GM23338 (cell line): Measurements from ENCODE around the gene KIF6. TPM values are rescaled to one million over a fixed set of nuclear protein-coding genes. Genes with fewer than 3 reads are reported as not detected.

Experiments
- ATAC-seq: fragments of 200-7000 bp; cut with Tn5 transposase; 3 replicates; pipeline ENCODE4 v1.9.1; 2020
- DNase-seq: peaks from one replicate; pipeline ENCODE4 v3.0.0-alpha.2; 2015; ENCODE audit warnings: low spot score
- H2AFZ ChIP-seq: fragments of 200-600 bp; sonication (generic); 2 replicates; pipeline ENCODE4 v1.8.0; 2016; ENCODE audit warnings: antibody characterized with exemption, mild to moderate bottlenecking, moderate library complexity
- H3F3A ChIP-seq: fragments of 200-600 bp; sonication (generic); replicated peaks from 2 replicates; pipeline ENCODE4 v1.8.0; 2017; ENCODE audit warnings: antibody characterized with exemption, mixed run types, low read depth
- H3K27ac ChIP-seq: fragments of 200-600 bp; sonication (generic); 2 replicates; pipeline ENCODE4 v1.6.1; 2016; ENCODE audit warnings: low read depth
- H3K27me3 ChIP-seq: fragments of 200-600 bp; sonication (generic); 2 replicates; pipeline ENCODE4 v1.8.0; 2016; ENCODE audit warnings: mild to moderate bottlenecking, mixed run types, moderate library complexity; ENCODE audit not compliant: insufficient read depth
- H3K36me3 ChIP-seq: fragments of 200-600 bp; sonication (generic); 2 replicates; pipeline ENCODE4 v1.8.0; 2016; ENCODE audit warnings: mild to moderate bottlenecking; ENCODE audit not compliant: insufficient read depth
- H3K4me1 ChIP-seq: fragments of 200-600 bp; sonication (generic); 2 replicates; pipeline ENCODE4 v1.8.0; 2016; ENCODE audit warnings: mild to moderate bottlenecking, moderate library complexity; ENCODE audit not compliant: insufficient read depth
- H3K4me2 ChIP-seq: fragments of 200-600 bp; sonication (generic); 2 replicates; pipeline ENCODE4 v1.7.1; 2017; ENCODE audit warnings: mixed run types
- H3K4me3 ChIP-seq: fragments of 200-600 bp; sonication (generic); 2 replicates; pipeline ENCODE4 v1.6.1; 2016; ENCODE audit warnings: mixed run types
- H3K79me2 ChIP-seq: fragments of 200-600 bp; sonication (generic); replicated peaks from 2 replicates; pipeline ENCODE4 v1.8.0; 2017; ENCODE audit warnings: mild to moderate bottlenecking; ENCODE audit not compliant: insufficient read depth
- H3K9me2 ChIP-seq: fragments of 200-600 bp; sonication (generic); 2 replicates; pipeline ENCODE4 v1.8.0; 2017; ENCODE audit not compliant: insufficient read depth
- H4K20me1 ChIP-seq: fragments of 200-600 bp; sonication (generic); replicated peaks from 2 replicates; pipeline ENCODE4 v1.8.0; 2017; ENCODE audit warnings: mild to moderate bottlenecking; ENCODE audit not compliant: insufficient read depth
- H3K27ac Mint-ChIP-seq: 2 replicates; pipeline ENCODE4 v1.8.0; 2020; ENCODE audit warnings: inconsistent platforms, mild to moderate bottlenecking, moderate library complexity, mixed read lengths
- H3K27me3 Mint-ChIP-seq: 3 replicates; pipeline ENCODE4 v1.8.0; 2022; ENCODE audit warnings: low read depth, mild to moderate bottlenecking, moderate library complexity, mixed read lengths, inconsistent platforms; ENCODE audit not compliant: insufficient read depth, poor library complexity
- H3K36me3 Mint-ChIP-seq: 3 replicates; pipeline ENCODE4 v1.8.0; 2021; ENCODE audit warnings: low read depth, mild to moderate bottlenecking, inconsistent platforms, moderate library complexity, mixed read lengths
- H3K4me1 Mint-ChIP-seq: 3 replicates; pipeline ENCODE4 v1.8.0; 2020; ENCODE audit warnings: mild to moderate bottlenecking, inconsistent platforms, mixed read lengths
- H3K4me3 Mint-ChIP-seq: 3 replicates; pipeline ENCODE4 v1.8.0; 2021; ENCODE audit warnings: moderate library complexity, mild to moderate bottlenecking, inconsistent platforms, mixed read lengths
- H3K9me3 Mint-ChIP-seq: 3 replicates; pipeline ENCODE4 v1.8.0; 2020; ENCODE audit warnings: moderate library complexity, mild to moderate bottlenecking, inconsistent platforms, mixed read lengths
- CREB1 ChIP-seq: fragments of 250-450 bp; sonication (Bioruptor Pico); IDR thresholded peaks from 2 replicates; pipeline ENCODE4 v1.5.0; 2020; ENCODE audit warnings: low read depth, mild to moderate bottlenecking, moderate library complexity
- EZH2 ChIP-seq: fragments of 200-600 bp; sonication (generic); IDR thresholded peaks from one replicate; pipeline ENCODE4 v1.8.0; 2017; ENCODE audit warnings: antibody characterized with exemption, mild to moderate bottlenecking, low read depth; ENCODE audit not compliant: unreplicated experiment
- EZH2phosphoT487 ChIP-seq: fragments of 200-600 bp; sonication (generic); IDR thresholded peaks from one replicate; pipeline ENCODE4 v1.8.1; 2018; ENCODE audit warnings: antibody characterized with exemption; ENCODE audit not compliant: unreplicated experiment
- JUNB ChIP-seq: IDR thresholded peaks from one replicate; pipeline ENCODE4 v1.6.1; 2016; ENCODE audit warnings: antibody characterized with exemption; ENCODE audit not compliant: unreplicated experiment
- NANOG ChIP-seq: IDR thresholded peaks from 2 replicates; pipeline ENCODE4 v1.6.1; 2016; ENCODE audit warnings: antibody characterized with exemption, borderline replicate concordance
- POLR2AphosphoS5 ChIP-seq: IDR thresholded peaks from 2 replicates; pipeline ENCODE4 v1.6.1; 2016; ENCODE audit warnings: antibody characterized with exemption, low read depth
- STAT1 ChIP-seq: IDR thresholded peaks from one replicate; pipeline ENCODE4 v1.6.1; 2016; ENCODE audit warnings: antibody characterized with exemption; ENCODE audit not compliant: unreplicated experiment
- ZNF114 ChIP-seq: fragments of 250-450 bp; sonication (Bioruptor Pico); IDR thresholded peaks from 2 replicates; pipeline ENCODE4 v1.5.0; 2020; ENCODE audit warnings: mild to moderate bottlenecking, moderate library complexity
- ZNF331 ChIP-seq: fragments of 250-450 bp; sonication (Bioruptor Pico); IDR thresholded peaks from 2 replicates; pipeline ENCODE4 v1.5.0; 2020; ENCODE audit warnings: low read depth, mild to moderate bottlenecking, moderate library complexity
- polyA plus RNA-seq: library from polyadenylated mRNA; unstranded; fragments of >200 nt; fragmentation: Nextera tagmentation; extraction: Ambion mirVana; gene quantifications from 2 replicates; pipeline ENCODE4 v1.2.1, GENCODE V29; 2016
- total RNA-seq: library from RNA; depleted of rRNA; stranded (reverse); fragments of >200 nt; shearing (Covaris generic); gene quantifications from 2 replicates; pipeline ENCODE4 v1.2.3, GENCODE V29; 2014
- TF ChIP-seq, protein P1 (sequence below): IDR thresholded peaks from 2 replicates; pipeline ENCODE4 v1.6.1; 2016; ENCODE audit warnings: antibody characterized with exemption
- TF ChIP-seq, protein P2 (sequence below), 2 experiments: fragments of 200-600 bp in 1 of 2; sonication (generic) in 1 of 2; conservative IDR thresholded peaks; 2 replicates each; pipeline versions ENCODE4 v1.5.1 to v1.6.1; 2016 to 2017; ENCODE audit warnings: antibody characterized with exemption in 2 of 2, low read depth in 2 of 2, mild to moderate bottlenecking in 2 of 2, moderate library complexity in 1 of 2
- TF ChIP-seq, protein P3 (sequence below): IDR thresholded peaks from one replicate; pipeline ENCODE4 v1.6.1; 2018; ENCODE audit warnings: antibody characterized with exemption; ENCODE audit not compliant: unreplicated experiment
- TF ChIP-seq, protein P4 (sequence below): fragments of 250-450 bp; sonication (Bioruptor Pico); IDR thresholded peaks from 2 replicates; pipeline ENCODE4 v1.5.0; 2020; ENCODE audit warnings: mild to moderate bottlenecking, moderate library complexity

The KIF6 gene
- total and polyA plus RNA-seq, 2 experiments from 2014 or later, result 0.87 to 1.7 TPM

DNA sequence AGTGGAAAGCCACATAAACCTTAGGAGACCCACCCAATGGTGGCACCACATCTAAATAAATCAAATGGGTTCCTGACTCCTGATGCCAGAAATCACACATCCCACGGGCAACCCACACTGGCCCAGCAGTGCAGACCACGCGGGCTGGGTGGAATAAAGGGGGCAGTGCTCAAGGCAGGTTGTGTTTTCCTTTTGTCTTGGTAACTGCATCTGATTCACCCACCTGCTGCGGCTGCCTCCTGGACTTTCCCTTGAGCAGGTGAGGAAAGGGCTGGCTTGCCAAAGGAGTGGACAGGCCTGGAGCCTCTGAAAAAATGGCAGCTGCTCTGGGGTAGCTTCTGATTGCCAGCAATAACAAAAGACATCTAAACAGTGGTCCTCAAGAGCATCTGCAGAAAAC is 283.2 kb downstream of the KIF6 start:
- Histone ChIP-seq H3K27ac (no peak overlapping the region), H3K4me2 (no peak overlapping the region), H4K20me1 (no peaks in the 10 kb centered on the region), H3K36me3 (no peaks in the 10 kb centered on the region), H3K4me1 (no peaks in the 10 kb centered on the region; the same call in none of the 2 replicates), H3K4me3 (no peak overlapping the region), H3K27me3 (no peaks in the 10 kb centered on the region), H3K9me2 (peaks cover 16% of the 10 kb centered on the region; the same call in 1 of the 2 replicates), H2AFZ (no peak overlapping the region), H3K79me2 (no peaks in the 10 kb centered on the region), H3F3A (no peaks in the 10 kb centered on the region)
- Mint-ChIP-seq H3K27ac (no peak overlapping the region), H3K4me3 (no peak overlapping the region), H3K36me3 (no peaks in the 10 kb centered on the region), H3K27me3 (peaks cover 6% of the 10 kb centered on the region), H3K4me1 (peaks cover 6% of the 10 kb centered on the region; the same call in 2 of the 3 replicates), H3K9me3 (no peaks in the 10 kb centered on the region; the same call in 2 of the 3 replicates)
- TF ChIP-seq, protein P1, sequence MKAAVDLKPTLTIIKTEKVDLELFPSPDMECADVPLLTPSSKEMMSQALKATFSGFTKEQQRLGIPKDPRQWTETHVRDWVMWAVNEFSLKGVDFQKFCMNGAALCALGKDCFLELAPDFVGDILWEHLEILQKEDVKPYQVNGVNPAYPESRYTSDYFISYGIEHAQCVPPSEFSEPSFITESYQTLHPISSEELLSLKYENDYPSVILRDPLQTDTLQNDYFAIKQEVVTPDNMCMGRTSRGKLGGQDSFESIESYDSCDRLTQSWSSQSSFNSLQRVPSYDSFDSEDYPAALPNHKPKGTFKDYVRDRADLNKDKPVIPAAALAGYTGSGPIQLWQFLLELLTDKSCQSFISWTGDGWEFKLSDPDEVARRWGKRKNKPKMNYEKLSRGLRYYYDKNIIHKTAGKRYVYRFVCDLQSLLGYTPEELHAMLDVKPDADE, result no peak
- TF ChIP-seq POLR2AphosphoS5 (no peak), STAT1 (no peak), EZH2phosphoT487 (no peak), EZH2 (no peak), ZNF331 (CRISPR knock-in tag) (no peak), CREB1 (CRISPR knock-in tag) (no peak), NANOG (no peak), ZNF114 (CRISPR knock-in tag) (no peak), JUNB (no peak)
- TF ChIP-seq, protein P2, sequence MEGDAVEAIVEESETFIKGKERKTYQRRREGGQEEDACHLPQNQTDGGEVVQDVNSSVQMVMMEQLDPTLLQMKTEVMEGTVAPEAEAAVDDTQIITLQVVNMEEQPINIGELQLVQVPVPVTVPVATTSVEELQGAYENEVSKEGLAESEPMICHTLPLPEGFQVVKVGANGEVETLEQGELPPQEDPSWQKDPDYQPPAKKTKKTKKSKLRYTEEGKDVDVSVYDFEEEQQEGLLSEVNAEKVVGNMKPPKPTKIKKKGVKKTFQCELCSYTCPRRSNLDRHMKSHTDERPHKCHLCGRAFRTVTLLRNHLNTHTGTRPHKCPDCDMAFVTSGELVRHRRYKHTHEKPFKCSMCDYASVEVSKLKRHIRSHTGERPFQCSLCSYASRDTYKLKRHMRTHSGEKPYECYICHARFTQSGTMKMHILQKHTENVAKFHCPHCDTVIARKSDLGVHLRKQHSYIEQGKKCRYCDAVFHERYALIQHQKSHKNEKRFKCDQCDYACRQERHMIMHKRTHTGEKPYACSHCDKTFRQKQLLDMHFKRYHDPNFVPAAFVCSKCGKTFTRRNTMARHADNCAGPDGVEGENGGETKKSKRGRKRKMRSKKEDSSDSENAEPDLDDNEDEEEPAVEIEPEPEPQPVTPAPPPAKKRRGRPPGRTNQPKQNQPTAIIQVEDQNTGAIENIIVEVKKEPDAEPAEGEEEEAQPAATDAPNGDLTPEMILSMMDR (conservative IDR thresholded peaks at IDR 0.05; ENCODE audit: low read depth in 2 of 2), result no peak
- TF ChIP-seq, protein P3, sequence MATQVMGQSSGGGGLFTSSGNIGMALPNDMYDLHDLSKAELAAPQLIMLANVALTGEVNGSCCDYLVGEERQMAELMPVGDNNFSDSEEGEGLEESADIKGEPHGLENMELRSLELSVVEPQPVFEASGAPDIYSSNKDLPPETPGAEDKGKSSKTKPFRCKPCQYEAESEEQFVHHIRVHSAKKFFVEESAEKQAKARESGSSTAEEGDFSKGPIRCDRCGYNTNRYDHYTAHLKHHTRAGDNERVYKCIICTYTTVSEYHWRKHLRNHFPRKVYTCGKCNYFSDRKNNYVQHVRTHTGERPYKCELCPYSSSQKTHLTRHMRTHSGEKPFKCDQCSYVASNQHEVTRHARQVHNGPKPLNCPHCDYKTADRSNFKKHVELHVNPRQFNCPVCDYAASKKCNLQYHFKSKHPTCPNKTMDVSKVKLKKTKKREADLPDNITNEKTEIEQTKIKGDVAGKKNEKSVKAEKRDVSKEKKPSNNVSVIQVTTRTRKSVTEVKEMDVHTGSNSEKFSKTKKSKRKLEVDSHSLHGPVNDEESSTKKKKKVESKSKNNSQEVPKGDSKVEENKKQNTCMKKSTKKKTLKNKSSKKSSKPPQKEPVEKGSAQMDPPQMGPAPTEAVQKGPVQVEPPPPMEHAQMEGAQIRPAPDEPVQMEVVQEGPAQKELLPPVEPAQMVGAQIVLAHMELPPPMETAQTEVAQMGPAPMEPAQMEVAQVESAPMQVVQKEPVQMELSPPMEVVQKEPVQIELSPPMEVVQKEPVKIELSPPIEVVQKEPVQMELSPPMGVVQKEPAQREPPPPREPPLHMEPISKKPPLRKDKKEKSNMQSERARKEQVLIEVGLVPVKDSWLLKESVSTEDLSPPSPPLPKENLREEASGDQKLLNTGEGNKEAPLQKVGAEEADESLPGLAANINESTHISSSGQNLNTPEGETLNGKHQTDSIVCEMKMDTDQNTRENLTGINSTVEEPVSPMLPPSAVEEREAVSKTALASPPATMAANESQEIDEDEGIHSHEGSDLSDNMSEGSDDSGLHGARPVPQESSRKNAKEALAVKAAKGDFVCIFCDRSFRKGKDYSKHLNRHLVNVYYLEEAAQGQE, result no peak
- TF ChIP-seq, protein P4, sequence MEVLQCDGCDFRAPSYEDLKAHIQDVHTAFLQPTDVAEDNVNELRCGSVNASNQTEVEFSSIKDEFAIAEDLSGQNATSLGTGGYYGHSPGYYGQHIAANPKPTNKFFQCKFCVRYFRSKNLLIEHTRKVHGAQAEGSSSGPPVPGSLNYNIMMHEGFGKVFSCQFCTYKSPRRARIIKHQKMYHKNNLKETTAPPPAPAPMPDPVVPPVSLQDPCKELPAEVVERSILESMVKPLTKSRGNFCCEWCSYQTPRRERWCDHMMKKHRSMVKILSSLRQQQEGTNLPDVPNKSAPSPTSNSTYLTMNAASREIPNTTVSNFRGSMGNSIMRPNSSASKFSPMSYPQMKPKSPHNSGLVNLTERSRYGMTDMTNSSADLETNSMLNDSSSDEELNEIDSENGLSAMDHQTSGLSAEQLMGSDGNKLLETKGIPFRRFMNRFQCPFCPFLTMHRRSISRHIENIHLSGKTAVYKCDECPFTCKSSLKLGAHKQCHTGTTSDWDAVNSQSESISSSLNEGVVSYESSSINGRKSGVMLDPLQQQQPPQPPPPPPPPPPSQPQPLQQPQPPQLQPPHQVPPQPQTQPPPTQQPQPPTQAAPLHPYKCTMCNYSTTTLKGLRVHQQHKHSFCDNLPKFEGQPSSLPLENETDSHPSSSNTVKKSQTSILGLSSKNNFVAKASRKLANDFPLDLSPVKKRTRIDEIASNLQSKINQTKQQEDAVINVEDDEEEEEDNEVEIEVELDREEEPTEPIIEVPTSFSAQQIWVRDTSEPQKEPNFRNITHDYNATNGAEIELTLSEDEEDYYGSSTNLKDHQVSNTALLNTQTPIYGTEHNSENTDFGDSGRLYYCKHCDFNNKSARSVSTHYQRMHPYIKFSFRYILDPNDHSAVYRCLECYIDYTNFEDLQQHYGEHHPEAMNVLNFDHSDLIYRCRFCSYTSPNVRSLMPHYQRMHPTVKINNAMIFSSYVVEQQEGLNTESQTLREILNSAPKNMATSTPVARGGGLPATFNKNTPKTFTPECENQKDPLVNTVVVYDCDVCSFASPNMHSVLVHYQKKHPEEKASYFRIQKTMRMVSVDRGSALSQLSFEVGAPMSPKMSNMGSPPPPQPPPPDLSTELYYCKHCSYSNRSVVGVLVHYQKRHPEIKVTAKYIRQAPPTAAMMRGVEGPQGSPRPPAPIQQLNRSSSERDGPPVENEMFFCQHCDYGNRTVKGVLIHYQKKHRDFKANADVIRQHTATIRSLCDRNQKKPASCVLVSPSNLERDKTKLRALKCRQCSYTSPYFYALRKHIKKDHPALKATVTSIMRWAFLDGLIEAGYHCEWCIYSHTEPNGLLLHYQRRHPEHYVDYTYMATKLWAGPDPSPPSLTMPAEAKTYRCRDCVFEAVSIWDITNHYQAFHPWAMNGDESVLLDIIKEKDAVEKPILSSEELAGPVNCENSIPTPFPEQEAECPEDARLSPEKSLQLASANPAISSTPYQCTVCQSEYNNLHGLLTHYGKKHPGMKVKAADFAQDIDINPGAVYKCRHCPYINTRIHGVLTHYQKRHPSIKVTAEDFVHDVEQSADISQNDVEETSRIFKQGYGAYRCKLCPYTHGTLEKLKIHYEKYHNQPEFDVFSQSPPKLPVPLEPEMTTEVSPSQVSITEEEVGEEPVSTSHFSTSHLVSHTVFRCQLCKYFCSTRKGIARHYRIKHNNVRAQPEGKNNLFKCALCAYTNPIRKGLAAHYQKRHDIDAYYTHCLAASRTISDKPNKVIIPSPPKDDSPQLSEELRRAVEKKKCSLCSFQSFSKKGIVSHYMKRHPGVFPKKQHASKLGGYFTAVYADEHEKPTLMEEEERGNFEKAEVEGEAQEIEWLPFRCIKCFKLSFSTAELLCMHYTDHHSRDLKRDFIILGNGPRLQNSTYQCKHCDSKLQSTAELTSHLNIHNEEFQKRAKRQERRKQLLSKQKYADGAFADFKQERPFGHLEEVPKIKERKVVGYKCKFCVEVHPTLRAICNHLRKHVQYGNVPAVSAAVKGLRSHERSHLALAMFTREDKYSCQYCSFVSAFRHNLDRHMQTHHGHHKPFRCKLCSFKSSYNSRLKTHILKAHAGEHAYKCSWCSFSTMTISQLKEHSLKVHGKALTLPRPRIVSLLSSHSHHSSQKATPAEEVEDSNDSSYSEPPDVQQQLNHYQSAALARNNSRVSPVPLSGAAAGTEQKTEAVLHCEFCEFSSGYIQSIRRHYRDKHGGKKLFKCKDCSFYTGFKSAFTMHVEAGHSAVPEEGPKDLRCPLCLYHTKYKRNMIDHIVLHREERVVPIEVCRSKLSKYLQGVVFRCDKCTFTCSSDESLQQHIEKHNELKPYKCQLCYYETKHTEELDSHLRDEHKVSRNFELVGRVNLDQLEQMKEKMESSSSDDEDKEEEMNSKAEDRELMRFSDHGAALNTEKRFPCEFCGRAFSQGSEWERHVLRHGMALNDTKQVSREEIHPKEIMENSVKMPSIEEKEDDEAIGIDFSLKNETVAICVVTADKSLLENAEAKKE, result no peak
- no peak for ATAC-seq
- no peak for DNase-seq
